ENCODE results near the gene GSG1.

DNA sequence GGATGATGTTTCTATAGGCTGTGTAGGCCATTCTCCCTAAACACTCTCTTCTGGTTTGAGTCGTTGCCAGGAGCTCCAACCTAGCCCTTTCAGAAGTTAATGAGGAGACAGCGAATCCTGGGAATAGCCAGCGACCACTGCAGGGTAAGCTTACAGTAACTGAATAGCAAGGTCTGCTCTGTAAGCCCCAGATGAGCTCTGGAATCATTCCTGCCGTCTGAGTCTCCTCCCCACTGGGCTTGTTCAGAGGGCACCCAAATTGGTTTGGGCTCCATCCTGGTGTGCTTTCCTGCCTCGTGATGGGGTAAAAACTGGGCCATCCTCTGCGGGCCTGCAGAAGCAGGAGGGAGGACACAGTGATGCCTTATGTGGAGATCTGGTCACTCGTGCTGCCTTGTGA lies 49.7 kb upstream of the GSG1 start:
- TF ChIP-seq CTCF (IDR thresholded peaks at IDR 0.05) (no peak), POLR2A (IDR thresholded peaks at IDR 0.05) (no peak), POLR2AphosphoS5 (IDR thresholded peaks at IDR 0.05) (no peak)
